ENCODE data around the gene SMARCD2.
"Not testable (repeated sequence)": the region's sequence is repeated elsewhere in the genome, so short reads cannot be mapped to it uniquely, and the experiment has no call there.

SMARCD2 gene

DNA sequence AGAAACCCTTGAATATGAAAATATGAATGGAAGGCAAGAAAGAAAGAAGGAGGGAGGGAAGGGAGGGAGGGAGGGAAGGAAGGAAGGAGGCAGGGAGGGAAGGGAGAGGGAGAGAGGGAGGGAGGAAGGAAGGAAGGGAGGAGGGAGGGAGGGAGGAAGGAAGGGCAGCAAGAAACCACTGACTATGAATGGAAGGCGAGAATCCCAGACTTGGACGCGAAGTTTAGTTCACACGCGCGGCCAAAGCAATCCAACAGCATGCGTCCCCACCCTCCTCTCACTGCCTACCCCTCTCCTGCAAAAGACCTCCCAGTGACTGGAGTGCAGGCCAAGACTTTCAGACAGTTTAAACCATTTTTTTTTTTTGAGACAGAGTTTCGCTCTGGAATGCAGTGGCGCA, 7.9 kb upstream of the SMARCD2 start:
- H3K36me3 ChIP-seq (ENCODE audit: insufficient read depth, low read length), result no peaks in the 10 kb centered on the region
- no peak overlapping the region for H3K4me3 ChIP-seq
- H3K9ac ChIP-seq (ENCODE audit: insufficient read length), result no peak overlapping the region
- H3K9me3 ChIP-seq (ENCODE audit: low read depth, low read length), result no peaks in the 10 kb centered on the region
- TF ChIP-seq EZH2 (IDR thresholded peaks at IDR 0.05), result no peak
- no peak for TF ChIP-seq FOXP2 (optimal IDR thresholded peaks at IDR 0.05; ENCODE audit: control extremely low read depth, extremely low read length, insufficient read depth)
- no peak for TF ChIP-seq POLR2AphosphoS5 (IDR thresholded peaks at IDR 0.05; ENCODE audit: borderline replicate concordance, low read depth, low read length)
- no peak overlapping the region for H3K27ac ChIP-seq
- DNase-seq (ENCODE audit: low read depth, low spot score), result no peak

DNA sequence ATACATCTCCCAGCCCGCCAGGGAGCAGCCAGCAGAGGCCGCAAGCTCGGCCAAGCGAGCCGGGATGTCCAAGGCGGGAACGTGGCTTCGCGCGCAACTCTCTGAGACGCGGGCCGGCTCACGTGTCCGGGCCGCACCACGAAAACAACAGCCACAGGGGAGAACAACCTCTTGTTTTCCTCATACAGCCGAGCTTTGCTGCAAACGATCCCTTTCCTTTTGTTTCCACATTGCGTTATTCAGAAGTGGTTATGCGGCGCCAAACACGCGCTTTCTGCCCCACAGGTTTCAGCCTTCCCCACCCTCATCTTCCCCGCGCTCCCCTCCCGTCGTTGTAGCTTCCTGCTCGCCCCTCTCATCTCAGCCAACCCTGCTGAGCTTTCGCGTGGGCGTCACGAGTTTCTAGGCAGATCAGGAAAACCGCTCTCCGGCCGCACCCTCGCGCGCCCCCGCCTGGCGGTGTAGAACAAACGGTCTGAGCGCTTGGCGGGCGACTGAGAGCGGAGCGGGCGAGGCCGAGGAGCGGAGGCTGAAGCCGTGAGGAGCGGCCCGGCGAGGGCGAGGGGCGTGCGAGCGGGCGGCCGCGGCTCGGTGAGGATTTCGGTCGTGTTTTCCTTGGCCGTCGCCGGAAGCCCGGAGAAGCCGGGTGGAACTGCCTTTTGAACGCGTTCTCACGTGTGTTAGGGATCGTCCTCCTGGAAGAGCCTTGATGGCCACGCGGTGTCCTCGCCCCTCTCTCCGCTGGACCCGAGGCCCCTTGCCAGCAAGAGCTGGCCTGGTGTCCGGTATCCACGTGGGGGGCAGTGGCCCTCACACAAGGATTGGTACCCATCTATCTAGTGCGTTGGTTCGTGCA, 6.6 kb upstream of the SMARCD2 start:
- TF ChIP-seq FOXP2 (optimal IDR thresholded peaks at IDR 0.05; ENCODE audit: control extremely low read depth, extremely low read length, insufficient read depth) (no peak), EZH2 (IDR thresholded peaks at IDR 0.05) (no peak), POLR2AphosphoS5 (IDR thresholded peaks at IDR 0.05; ENCODE audit: borderline replicate concordance, low read depth, low read length) (no peak)
- Histone ChIP-seq H3K36me3 (ENCODE audit: insufficient read depth, low read length) (no peaks in the 10 kb centered on the region), H3K4me3 (no peak overlapping the region), H3K9ac (ENCODE audit: insufficient read length) (no peak overlapping the region), H3K9me3 (ENCODE audit: low read depth, low read length) (no peaks in the 10 kb centered on the region), H3K27ac (no peak overlapping the region)
- no peak for DNase-seq (ENCODE audit: low read depth, low spot score)

DNA sequence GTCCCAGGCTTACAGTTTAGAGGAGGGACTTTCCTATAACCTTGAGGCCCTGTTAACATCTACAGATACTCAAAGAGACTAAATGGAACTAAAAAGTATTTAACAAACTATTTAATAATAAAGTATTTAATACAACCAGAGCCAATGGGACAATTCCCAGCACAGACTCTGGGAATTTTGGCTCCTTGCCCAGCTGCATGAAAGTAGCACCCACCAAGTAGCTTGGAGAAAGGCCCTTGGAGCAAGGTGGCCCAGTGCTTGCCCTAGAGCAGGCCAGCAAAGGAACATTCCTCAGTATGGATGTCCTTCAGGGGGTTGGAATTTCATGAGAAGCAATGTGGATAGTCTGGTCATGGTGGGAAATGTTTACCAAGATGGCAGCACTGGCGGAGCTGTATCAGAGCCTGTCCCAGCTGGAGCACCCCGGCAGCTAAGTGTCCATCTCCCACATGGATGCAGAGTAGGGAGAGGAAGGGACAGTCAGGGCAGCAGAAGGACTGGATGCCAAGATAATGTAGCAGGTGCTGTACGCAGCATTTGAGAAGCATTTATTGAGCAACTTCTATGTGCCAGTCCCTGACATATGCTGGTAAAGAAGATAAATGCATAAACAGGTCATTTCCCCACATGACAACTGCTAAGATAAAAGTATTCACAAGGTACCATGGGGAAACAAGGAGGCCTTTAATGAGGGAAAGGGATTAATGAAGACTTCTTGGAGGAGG, 5.2 kb upstream of the SMARCD2 start:
- Histone ChIP-seq H3K4me3 (no peak overlapping the region), H3K9ac (ENCODE audit: insufficient read length) (no peak overlapping the region), H3K27ac (no peak overlapping the region), H3K9me3 (ENCODE audit: low read depth, low read length) (no peaks in the 10 kb centered on the region), H3K36me3 (ENCODE audit: insufficient read depth, low read length) (no peaks in the 10 kb centered on the region)
- no peak for TF ChIP-seq FOXP2 (optimal IDR thresholded peaks at IDR 0.05; ENCODE audit: control extremely low read depth, extremely low read length, insufficient read depth)
- no peak for TF ChIP-seq POLR2AphosphoS5 (IDR thresholded peaks at IDR 0.05; ENCODE audit: borderline replicate concordance, low read depth, low read length)
- TF ChIP-seq EZH2 (IDR thresholded peaks at IDR 0.05), result no peak
- no peak for DNase-seq (ENCODE audit: low read depth, low spot score)

DNA sequence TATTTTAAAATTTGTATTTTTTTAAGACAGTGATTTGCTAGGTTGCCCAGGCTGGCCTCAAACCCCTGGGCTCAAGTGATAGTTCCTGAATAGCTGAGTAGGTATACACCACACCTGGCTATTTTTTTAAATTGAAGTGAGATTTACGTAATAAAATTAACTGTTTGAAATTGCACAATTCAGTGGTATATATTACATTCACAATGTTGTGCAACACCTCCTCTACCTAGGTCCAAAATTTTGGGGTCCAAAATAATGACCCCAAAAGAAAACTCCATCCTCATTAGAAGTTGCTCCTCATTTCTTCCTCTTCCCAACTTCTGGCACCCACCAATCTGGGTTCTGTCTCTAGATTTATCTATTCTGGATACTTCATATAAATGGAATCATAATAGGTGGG, 3.0 kb upstream of the SMARCD2 start:
- Histone ChIP-seq H3K9ac (ENCODE audit: insufficient read length) (no peak overlapping the region), H3K9me3 (ENCODE audit: low read depth, low read length) (no peaks in the 10 kb centered on the region), H3K27ac (no peak overlapping the region), H3K4me3 (no peak overlapping the region), H3K36me3 (ENCODE audit: insufficient read depth, low read length) (no peaks in the 10 kb centered on the region)
- TF ChIP-seq POLR2AphosphoS5 (IDR thresholded peaks at IDR 0.05; ENCODE audit: borderline replicate concordance, low read depth, low read length) (no peak), FOXP2 (optimal IDR thresholded peaks at IDR 0.05; ENCODE audit: control extremely low read depth, extremely low read length, insufficient read depth) (no peak)
- no peak for DNase-seq (ENCODE audit: low read depth, low spot score)

DNA sequence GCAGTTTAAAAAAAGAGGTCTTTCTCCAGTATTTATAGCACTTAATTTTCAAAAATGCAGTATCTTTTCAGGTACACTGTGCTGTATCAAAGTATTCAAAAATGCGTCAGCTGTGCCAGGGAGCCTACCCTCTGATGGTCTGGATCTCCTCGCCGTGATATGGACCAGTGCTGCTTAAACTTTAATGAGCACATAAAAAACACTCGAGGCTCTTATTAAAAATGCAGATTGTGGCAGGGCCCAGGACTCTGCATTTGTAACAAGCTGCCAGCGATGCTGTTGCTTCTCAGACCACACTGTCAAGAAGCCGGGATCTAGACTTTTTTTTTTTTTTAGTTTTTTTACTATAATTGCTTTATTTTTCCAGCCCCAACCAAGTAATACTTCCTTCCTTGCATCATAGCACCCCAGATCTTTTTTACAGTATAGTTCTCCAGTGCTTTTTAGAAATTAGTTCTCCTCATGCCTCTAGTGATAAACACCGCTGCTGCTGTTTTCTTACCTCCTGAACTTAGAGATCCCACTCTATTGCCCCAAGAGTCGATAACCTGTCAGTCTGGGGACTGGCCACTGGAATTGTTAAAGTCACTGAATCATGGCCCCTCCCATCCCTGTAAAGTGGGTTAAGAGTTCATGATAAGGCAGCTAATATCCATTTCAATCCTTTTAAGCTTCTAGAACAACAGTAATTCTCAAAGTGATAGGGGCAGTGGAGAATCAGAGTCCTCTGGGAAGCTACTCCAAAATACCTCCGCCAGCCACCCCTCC, 1.6 kb upstream of the SMARCD2 start:
- peak overlapping the region; percentile 83; the same call in 1 of the 2 replicates for H3K4me3 ChIP-seq
- peak overlapping the region; percentile 65; the same call in 1 of the 2 replicates for H3K27ac ChIP-seq
- no peak for TF ChIP-seq FOXP2 (optimal IDR thresholded peaks at IDR 0.05; ENCODE audit: control extremely low read depth, extremely low read length, insufficient read depth)
- TF ChIP-seq POLR2AphosphoS5 (IDR thresholded peaks at IDR 0.05; ENCODE audit: borderline replicate concordance, low read depth, low read length), result no peak
- TF ChIP-seq EZH2 (IDR thresholded peaks at IDR 0.05), result no peak
- no peak for DNase-seq (ENCODE audit: low read depth, low spot score)
- no peaks in the 10 kb centered on the region for H3K9me3 ChIP-seq (ENCODE audit: low read depth, low read length)
- no peaks in the 10 kb centered on the region for H3K36me3 ChIP-seq (ENCODE audit: insufficient read depth, low read length)
- H3K9ac ChIP-seq (ENCODE audit: insufficient read length), result no peak overlapping the region

DNA sequence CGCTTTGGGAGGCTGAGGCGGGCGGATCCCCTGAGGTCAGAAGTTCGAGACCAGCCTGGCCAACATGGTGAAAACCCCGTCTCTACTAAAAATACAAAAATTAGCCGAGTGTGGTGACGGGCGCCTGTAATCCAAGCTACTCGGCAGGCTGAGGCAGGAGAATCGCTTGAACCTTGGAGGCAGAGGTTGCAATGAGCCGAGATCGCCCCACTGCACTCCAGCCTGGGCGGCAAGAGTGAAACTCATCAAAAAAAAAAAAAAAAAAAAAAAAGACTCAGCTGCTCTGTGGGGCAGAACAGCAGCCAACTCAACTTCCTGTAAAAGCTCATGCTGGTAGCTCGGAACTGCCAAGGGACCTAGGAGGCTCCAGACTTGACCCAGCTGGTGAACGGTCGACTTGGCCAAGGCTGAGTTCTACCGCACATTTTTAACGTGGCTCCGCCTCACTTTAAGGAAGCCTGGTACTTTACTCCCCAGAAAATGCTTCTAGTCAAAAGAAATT, 953 bp upstream of the SMARCD2 start:
- peak overlapping the region; percentile 65; the same call in 1 of the 2 replicates for H3K27ac ChIP-seq
- not testable (repeated sequence) for DNase-seq (ENCODE audit: low read depth, low spot score); H3K9me3 ChIP-seq (ENCODE audit: low read depth, low read length); H3K36me3 ChIP-seq (ENCODE audit: insufficient read depth, low read length)
- peak overlapping the region; percentile 50 for H3K9ac ChIP-seq (ENCODE audit: insufficient read length)
- H3K4me3 ChIP-seq, result peak overlapping the region; percentile 83

DNA sequence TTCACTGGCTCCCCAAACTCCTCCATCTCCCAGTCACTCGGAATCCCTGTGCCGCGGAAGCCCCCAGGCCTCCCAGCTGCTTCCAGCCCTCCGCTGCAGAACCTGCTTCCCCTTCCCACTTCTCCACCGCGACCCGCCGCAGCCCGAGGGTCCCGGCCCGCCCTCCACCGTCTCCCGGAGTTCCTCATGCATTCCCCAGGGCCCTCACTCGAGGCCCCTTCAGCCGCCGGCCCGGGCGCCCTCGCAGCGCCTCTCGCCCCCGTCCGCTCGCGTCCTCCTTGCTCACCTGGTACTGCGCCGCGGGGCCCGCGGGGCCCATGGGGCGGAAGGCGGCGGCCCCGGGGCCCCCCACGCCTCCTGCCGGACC, 329 bp downstream of the SMARCD2 start:
- H3K4me3 ChIP-seq, result peak overlapping the region; percentile 90
- no peak overlapping the region for H3K27ac ChIP-seq
- TF ChIP-seq EZH2 (IDR thresholded peaks at IDR 0.05) (no peak), POLR2AphosphoS5 (IDR thresholded peaks at IDR 0.05; ENCODE audit: borderline replicate concordance, low read depth, low read length) (no peak), FOXP2 (optimal IDR thresholded peaks at IDR 0.05; ENCODE audit: control extremely low read depth, extremely low read length, insufficient read depth) (no peak)
- peak overlapping the region; percentile 83 for H3K9ac ChIP-seq (ENCODE audit: insufficient read length)
- no peaks in the 10 kb centered on the region; the same call in 1 of the 2 replicates for H3K36me3 ChIP-seq (ENCODE audit: insufficient read depth, low read length)
- H3K9me3 ChIP-seq (ENCODE audit: low read depth, low read length), result no peaks in the 10 kb centered on the region
- DNase-seq (ENCODE audit: low read depth, low spot score), result no peak

All from SK-N-MC (cell line).